H9 (cell line): ENCODE data around the gene CTSE. TPM values are rescaled to one million over a fixed set of nuclear protein-coding genes. Genes with fewer than 3 reads are reported as not detected.
"Not testable (repeated sequence)": the region's sequence is repeated elsewhere in the genome, so short reads cannot be mapped to it uniquely, and the experiment has no call there.

Experiments
- DNase-seq: peaks from one replicate; pipeline ENCODE4 v3.0.0-alpha.2; 2017
- H2AFZ ChIP-seq: one replicate; pipeline ENCODE4 v1.6.1; 2013; ENCODE audit warnings: mild to moderate bottlenecking, low read length, control low read depth, moderate library complexity
- H2AK5ac ChIP-seq: 2 replicates; pipeline ENCODE4 v1.6.1; 2013; ENCODE audit warnings: low read length, control low read depth, mixed read lengths; ENCODE audit not compliant: insufficient read length
- H2BK120ac ChIP-seq: one replicate; pipeline ENCODE4 v1.6.1; 2013; ENCODE audit warnings: low read depth, mild to moderate bottlenecking, low read length, control low read depth, inconsistent platforms; ENCODE audit not compliant: poor library complexity, severe bottlenecking
- H2BK12ac ChIP-seq: 2 replicates; pipeline ENCODE4 v1.6.1; 2013; ENCODE audit warnings: low read length, control low read depth, mixed read lengths, low read depth; ENCODE audit not compliant: insufficient read length
- H2BK15ac ChIP-seq: 2 replicates; pipeline ENCODE4 v1.6.1; 2013; ENCODE audit warnings: low read depth, low read length, control low read depth
- H2BK20ac ChIP-seq: one replicate; pipeline ENCODE4 v1.6.1; 2013; ENCODE audit warnings: low read depth, mild to moderate bottlenecking, low read length, control low read depth, inconsistent platforms; ENCODE audit not compliant: poor library complexity, severe bottlenecking
- H2BK5ac ChIP-seq: 2 replicates; pipeline ENCODE4 v1.6.1; 2013; ENCODE audit warnings: low read length, control low read depth, mixed read lengths; ENCODE audit not compliant: insufficient read length
- H3K14ac ChIP-seq: 2 replicates; pipeline ENCODE4 v1.6.1; 2013; ENCODE audit warnings: low read length, control low read depth; ENCODE audit not compliant: insufficient read depth
- H3K18ac ChIP-seq: 2 replicates; pipeline ENCODE4 v1.6.1; 2013; ENCODE audit warnings: low read depth, mild to moderate bottlenecking, mixed read lengths, low read length, control low read depth; ENCODE audit not compliant: insufficient read length
- H3K23ac ChIP-seq: 2 replicates; pipeline ENCODE4 v1.6.1; 2013; ENCODE audit warnings: low read length, control low read depth, mixed read lengths, low read depth; ENCODE audit not compliant: insufficient read length
- H3K23me2 ChIP-seq: 2 replicates; pipeline ENCODE4 v1.6.1; 2013; ENCODE audit warnings: low read depth, mild to moderate bottlenecking, mixed read lengths, low read length, control low read depth; ENCODE audit not compliant: insufficient read length, poor library complexity, severe bottlenecking
- H3K27ac ChIP-seq: 2 replicates; pipeline ENCODE4 v1.5.1; 2013; ENCODE audit warnings: low read length, control low read depth, mixed read lengths, low read depth; ENCODE audit not compliant: insufficient read length
- H3K27me3 ChIP-seq: 2 replicates; pipeline ENCODE4 v1.6.1; 2013; ENCODE audit warnings: low read length, control low read depth, inconsistent platforms; ENCODE audit not compliant: insufficient read depth
- H3K4ac ChIP-seq: 2 replicates; pipeline ENCODE4 v1.6.1; 2013; ENCODE audit warnings: low read depth, mild to moderate bottlenecking, control low read depth, inconsistent platforms, low read length, moderate library complexity
- H3K4me1 ChIP-seq: 2 replicates; pipeline ENCODE4 v1.6.1; 2013; ENCODE audit warnings: low read length, control low read depth, inconsistent platforms; ENCODE audit not compliant: insufficient read depth
- H3K4me2 ChIP-seq: 2 replicates; pipeline ENCODE4 v1.6.1; 2013; ENCODE audit warnings: low read length, control low read depth, mixed read lengths; ENCODE audit not compliant: insufficient read length, insufficient read depth
- H3K56ac ChIP-seq: 2 replicates; pipeline ENCODE4 v1.6.1; 2013; ENCODE audit warnings: low read depth, mild to moderate bottlenecking, mixed read lengths, low read length, control low read depth; ENCODE audit not compliant: insufficient read length
- H3K79me1 ChIP-seq: 2 replicates; pipeline ENCODE4 v1.6.1; 2013; ENCODE audit warnings: low read depth, mild to moderate bottlenecking, moderate library complexity, low read length, control low read depth, inconsistent platforms; ENCODE audit not compliant: insufficient read depth, poor library complexity, severe bottlenecking
- H3K79me2 ChIP-seq: 2 replicates; pipeline ENCODE4 v1.6.1; 2013; ENCODE audit warnings: low read length, control low read depth, inconsistent platforms; ENCODE audit not compliant: insufficient read depth
- H3K9ac ChIP-seq: 2 replicates; pipeline ENCODE4 v1.6.1; 2013; ENCODE audit warnings: low read length, control low read depth, mixed read lengths; ENCODE audit not compliant: insufficient read length; ENCODE audit errors: extremely low read depth
- H3K9me3 ChIP-seq: one replicate; pipeline ENCODE4 v1.6.1; 2013; ENCODE audit warnings: low read depth, low read length, inconsistent platforms; ENCODE audit not compliant: control insufficient read depth
- H3T11ph ChIP-seq: one replicate; pipeline ENCODE4 v1.6.1; 2013; ENCODE audit warnings: mild to moderate bottlenecking, low read length, control low read depth, inconsistent platforms
- H4K20me1 ChIP-seq: one replicate; pipeline ENCODE4 v1.6.1; 2013; ENCODE audit not compliant: control insufficient read depth, insufficient read length, insufficient read depth
- H4K5ac ChIP-seq: 2 replicates; pipeline ENCODE4 v1.6.1; 2013; ENCODE audit warnings: low read depth, mild to moderate bottlenecking, mixed read lengths, low read length, control low read depth; ENCODE audit not compliant: insufficient read length
- H4K8ac ChIP-seq: replicated peaks from 2 replicates; pipeline ENCODE4 v1.6.1; 2013; ENCODE audit warnings: low read length, control low read depth, mixed read lengths, low read depth; ENCODE audit not compliant: insufficient read length
- H4K91ac ChIP-seq: 2 replicates; pipeline ENCODE4 v1.6.1; 2013; ENCODE audit warnings: low read depth, mild to moderate bottlenecking, moderate library complexity, mixed read lengths, low read length, control low read depth; ENCODE audit not compliant: insufficient read length
- H3K27ac Mint-ChIP-seq, 3 experiments: 2 replicates in 2 of 3; 3 replicates in 1 of 3; pipeline ENCODE4 v1.8.0; 2020 to 2021; ENCODE audit warnings: mixed read lengths in 3 of 3, mild to moderate bottlenecking in 1 of 3, moderate library complexity in 1 of 3
- H3K27me3 Mint-ChIP-seq: 2 replicates; pipeline ENCODE4 v1.8.0; 2021; ENCODE audit warnings: low read depth, mild to moderate bottlenecking, moderate library complexity, mixed read lengths
- H3K36me3 Mint-ChIP-seq, 3 experiments: 2 replicates in 2 of 3; 3 replicates in 1 of 3; pipeline ENCODE4 v1.8.0; 2020 to 2021; ENCODE audit warnings: low read depth in 3 of 3, mixed read lengths in 3 of 3; ENCODE audit not compliant: insufficient read depth in 1 of 3
- H3K4me1 Mint-ChIP-seq, 2 experiments: 2 replicates each; pipeline ENCODE4 v1.8.0; 2020; ENCODE audit warnings: mixed read lengths in 2 of 2
- H3K4me3 Mint-ChIP-seq, 2 experiments: 2 replicates in 1 of 2; 3 replicates in 1 of 2; pipeline ENCODE4 v1.8.0; 2020 to 2021; ENCODE audit warnings: mild to moderate bottlenecking in 2 of 2, mixed read lengths in 2 of 2, moderate library complexity in 1 of 2
- H3K9me3 Mint-ChIP-seq, 2 experiments: 2 replicates in 1 of 2; 3 replicates in 1 of 2; pipeline ENCODE4 v1.8.0; 2020; ENCODE audit warnings: mild to moderate bottlenecking in 2 of 2, mixed read lengths in 2 of 2, moderate library complexity in 1 of 2
- CTCF ChIP-seq: fragments of 200-600 bp; sonication (generic); conservative IDR thresholded peaks from 3 replicates; pipeline ENCODE4 v1.8.0; 2021; ENCODE audit warnings: antibody characterized with exemption, mild to moderate bottlenecking
- WGBS: extraction: QIAGEN DNeasy Blood & Tissue Kit; methylation state at CpG from one replicate; pipeline ENCODE4 v1.1.7; 2013; ENCODE audit warnings: missing lambda C conversion rate, low lambda C conversion rate, mixed read lengths; ENCODE audit not compliant: insufficient read length; ENCODE audit errors: extremely low coverage; 5-methylcytosine and 5-hydroxymethylcytosine counted together
- total RNA-seq: library from RNA; stranded (reverse); gene quantifications from 2 replicates; pipeline ENCODE4 v1.2.1, GENCODE V29; 2021

CTSE gene
- total RNA-seq, 1 experiment from 2014 or later = not detected

- Histone ChIP-seq H2AK5ac (no peak overlapping the region), H3K79me1 (no peaks in the 10 kb centered on the region), H2BK12ac (no peak overlapping the region), H3K27ac (no peak overlapping the region), H3K56ac (no peak overlapping the region), H3K27me3 (peaks cover 8% of the 10 kb centered on the region; the same call in 1 of the 2 replicates), H2AFZ (no peak overlapping the region), H2BK20ac (no peak overlapping the region), H4K5ac (no peak overlapping the region), H2BK15ac (no peak overlapping the region), H3K4ac (no peak overlapping the region), H3K18ac (no peak overlapping the region), H3K23ac (no peak overlapping the region), H3K9me3 (no peaks in the 10 kb centered on the region), H3T11ph (no peak overlapping the region), H4K91ac (no peak overlapping the region), H3K4me2 (no peak overlapping the region), H3K23me2 (no peaks in the 10 kb centered on the region), H3K9ac (no peak overlapping the region), H3K4me1 (no peaks in the 10 kb centered on the region), H3K14ac (no peak overlapping the region), H4K8ac (no peak overlapping the region), H2BK5ac (no peak overlapping the region), H2BK120ac (no peak overlapping the region), H4K20me1 (no peaks in the 10 kb centered on the region), H3K79me2 (no peaks in the 10 kb centered on the region)
- Mint-ChIP-seq H3K27me3 (peaks cover 24% of the 10 kb centered on the region), H3K36me3 (no peaks in the 10 kb centered on the region; a peak in 1 of 7 replicates), H3K4me3 (no peak overlapping the region; a peak in 1 of 5 replicates), H3K4me1 (peaks cover 33 to 48% of the 10 kb centered on the region in 2 experiments), H3K9me3 (no peaks in the 10 kb centered on the region), H3K27ac (no peak overlapping the region; a peak in 1 of 7 replicates)
- no peak for TF ChIP-seq CTCF
- no CpG with 5 or more reads among the region's 13 CpGs for WGBS
- DNase-seq = no peak
Observed at GRCh38 chr1:205998457-205999241, 25.0 kb downstream of the CTSE start.

- H2AFZ ChIP-seq, H3K9me3 Mint-ChIP-seq, H3K4me3 Mint-ChIP-seq, H3K36me3 Mint-ChIP-seq, H2BK15ac ChIP-seq, H3T11ph ChIP-seq, H3K27me3 ChIP-seq, H3K23me2 ChIP-seq, H3K4ac ChIP-seq, H3K27ac Mint-ChIP-seq, H2BK20ac ChIP-seq, H4K20me1 ChIP-seq, H2AK5ac ChIP-seq, H3K79me1 ChIP-seq, H4K8ac ChIP-seq, H3K23ac ChIP-seq, H2BK120ac ChIP-seq, H4K5ac ChIP-seq, H2BK12ac ChIP-seq, H3K56ac ChIP-seq, H3K9ac ChIP-seq, H3K79me2 ChIP-seq, H3K27ac ChIP-seq, DNase-seq, H4K91ac ChIP-seq, H2BK5ac ChIP-seq, H3K4me1 ChIP-seq, H3K14ac ChIP-seq, H3K4me2 ChIP-seq, H3K18ac ChIP-seq, H3K9me3 ChIP-seq: not testable (repeated sequence)
- Mint-ChIP-seq H3K27me3 (peaks cover 19% of the 10 kb centered on the region), H3K4me1 (peaks cover 30 to 37% of the 10 kb centered on the region in 2 experiments)
- no CpG with 5 or more reads among the region's 1 CpG for WGBS
Observed at GRCh38 chr1:205996641-205997040, 27.1 kb downstream of the CTSE start.
